GM13977 (cell line): ENCODE data around the gene PAXX.

Experiments used
- DNase-seq: peaks from one replicate; pipeline ENCODE4 v3.0.0; 2012; ENCODE audit warnings: low spot score
- CTCF ChIP-seq: IDR thresholded peaks from 2 replicates; pipeline ENCODE4 v1.5.1; 2012; ENCODE audit warnings: mild to moderate bottlenecking, control low read depth; ENCODE audit not compliant: insufficient read depth; ENCODE audit errors: extremely low read depth, missing control alignments
- in situ Hi-C: fragments of 300-500 bp; cut with MboI; formaldehyde crosslinking; loops from one replicate; pipeline ENCODE4 v1.12.0; 2022; ENCODE audit warnings: low sequenced_read_pairs, low pct_unique_long_range_greater_than_20kb, mixed read lengths, inconsistent platforms; ENCODE audit not compliant: unreplicated experiment

Gene PAXX

DNA sequence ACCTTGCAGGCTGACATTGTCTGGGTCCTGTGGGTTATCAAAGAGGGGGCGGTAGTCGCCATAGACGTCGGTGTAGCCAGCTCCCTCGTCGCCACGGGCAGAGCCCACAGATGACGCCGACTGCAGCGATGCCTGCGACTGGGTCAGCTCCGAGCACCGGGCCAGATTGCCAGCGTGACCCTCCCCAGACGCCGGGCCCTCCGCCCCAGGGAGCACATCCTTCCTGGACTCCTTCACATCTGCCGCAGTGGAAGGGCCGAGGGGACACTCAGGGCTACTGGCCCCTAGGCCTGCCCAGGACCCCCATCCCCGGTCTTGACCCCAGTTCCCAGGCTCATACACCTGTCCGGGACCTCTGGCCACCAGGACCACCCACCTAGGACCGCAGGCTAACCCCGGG is 21.9 kb downstream of the PAXX start:
- no peak for DNase-seq
- no peak for TF ChIP-seq CTCF
- in situ Hi-C loops, result no loop called here

DNA sequence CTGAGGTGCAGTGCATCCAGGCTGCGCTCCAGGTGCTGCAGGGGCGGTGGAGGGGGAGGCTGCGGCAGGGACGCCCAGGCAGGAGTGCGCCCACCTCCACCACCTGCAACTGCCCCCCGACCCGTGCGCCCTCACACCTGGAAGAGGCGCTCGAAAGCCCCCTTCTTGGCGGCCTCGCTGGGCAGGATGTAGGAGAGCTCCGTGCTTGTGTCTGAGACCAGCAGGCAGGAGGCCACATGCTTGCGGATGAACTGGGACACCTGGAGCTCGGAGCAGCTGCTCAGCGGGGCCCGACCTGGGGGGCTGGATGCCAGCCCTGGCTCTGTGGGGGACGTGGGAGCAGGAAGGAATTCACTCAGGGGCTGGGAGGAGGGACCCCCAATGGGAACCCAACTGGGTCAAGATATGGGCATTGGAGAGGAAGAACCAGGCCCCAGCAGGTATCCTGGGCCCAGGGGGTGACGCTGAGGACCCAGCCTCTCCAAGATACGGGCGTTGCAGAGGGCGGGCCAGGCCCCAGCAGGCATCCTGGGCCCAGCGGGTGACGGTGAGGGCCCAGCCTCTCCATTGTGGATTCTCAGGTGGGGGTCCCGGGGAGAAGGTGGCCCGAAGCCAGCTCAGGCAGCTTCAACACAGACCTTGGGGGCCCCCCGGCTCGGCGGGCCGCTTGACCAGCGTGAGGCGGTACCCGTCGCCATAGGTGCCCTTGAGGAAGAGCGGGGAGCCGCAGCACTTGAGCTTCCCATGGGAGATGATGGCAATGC is 22.7 kb downstream of the PAXX start:
- no peak for TF ChIP-seq CTCF
- in situ Hi-C loops, result no loop called here
- DNase-seq, result no peak

DNA sequence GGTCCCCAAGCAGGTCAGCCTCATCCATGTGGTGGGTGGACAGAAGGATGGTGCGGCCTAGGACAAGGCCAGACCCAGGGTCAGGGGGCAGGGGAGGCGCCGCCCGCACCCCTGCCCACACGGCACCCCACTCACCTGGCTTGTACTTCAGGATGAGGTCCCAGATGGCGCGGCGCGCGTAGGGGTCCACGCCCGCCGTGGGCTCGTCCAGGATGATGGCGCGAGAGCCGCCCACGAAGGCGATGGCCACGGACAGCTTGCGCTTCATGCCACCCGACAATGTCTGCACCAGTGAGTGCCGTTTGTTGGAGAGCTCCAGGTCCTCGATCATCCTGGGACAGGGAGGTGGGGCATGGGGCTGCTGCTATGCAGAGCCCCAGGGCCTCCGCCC is 23.3 kb downstream of the PAXX start:
- in situ Hi-C loops, result no loop called here
- no peak for DNase-seq
- no peak for TF ChIP-seq CTCF

DNA sequence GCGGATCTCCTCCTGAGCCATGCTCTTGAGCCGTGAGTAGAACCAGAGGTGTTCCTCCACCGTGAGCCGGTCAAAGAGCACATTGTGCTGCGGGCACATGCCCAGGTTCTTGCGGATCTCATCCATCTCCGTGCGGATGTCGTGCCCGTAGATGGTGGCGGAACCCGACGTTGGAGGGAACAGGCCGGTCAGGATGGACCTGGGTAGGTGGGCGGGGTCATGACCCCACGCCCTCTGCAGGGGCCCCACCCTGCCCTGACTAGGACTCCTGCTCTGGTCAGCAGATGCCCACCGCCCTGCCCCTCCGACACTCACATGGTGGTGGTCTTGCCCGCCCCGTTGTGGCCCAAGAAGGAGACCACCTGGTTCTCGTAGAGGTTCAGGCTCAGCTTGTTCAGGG is 23.8 kb downstream of the PAXX start:
- no peak for DNase-seq
- no peak for TF ChIP-seq CTCF
- in situ Hi-C loops, result no loop called here

DNA sequence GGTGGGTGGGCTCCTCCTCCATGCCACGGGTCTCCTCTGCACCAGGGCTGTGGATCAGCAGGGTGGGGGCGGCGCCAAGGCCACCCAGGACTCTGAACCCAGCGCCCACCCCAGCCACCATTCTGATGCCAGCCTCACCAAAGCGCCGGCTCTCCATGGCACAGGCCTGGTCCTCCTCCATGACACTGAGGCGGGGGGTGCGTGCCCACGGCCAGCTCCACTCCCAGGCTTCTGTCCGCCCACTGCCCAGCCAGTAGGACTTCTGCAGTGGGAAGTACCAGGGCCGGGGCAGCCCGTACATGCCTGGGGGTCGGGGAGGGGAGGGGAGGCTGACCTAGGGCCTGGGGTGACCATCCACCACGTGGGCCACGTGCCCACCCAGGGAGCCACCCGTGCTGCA is 24.2 kb downstream of the PAXX start:
- in situ Hi-C loops, result no loop called here
- no peak for TF ChIP-seq CTCF

DNA sequence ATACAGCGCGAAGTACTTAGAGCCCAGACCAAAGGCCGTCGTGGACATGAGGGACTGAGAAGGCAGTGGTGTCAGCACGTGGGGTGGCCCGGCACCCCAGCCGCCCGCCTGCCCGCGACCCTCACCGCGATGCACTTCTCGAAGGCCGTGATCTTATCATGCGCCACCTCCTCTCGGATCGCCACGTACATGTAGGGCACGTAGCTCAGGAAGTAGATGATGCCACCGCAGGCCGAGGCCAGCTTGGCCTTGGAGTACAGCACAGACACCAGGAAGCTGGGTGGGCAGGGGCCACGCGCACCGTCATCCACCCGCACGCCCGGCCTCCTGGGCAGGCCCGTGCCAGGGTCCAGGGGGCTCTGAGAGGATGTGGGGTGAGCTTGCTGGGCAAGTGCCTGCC is 24.8 kb downstream of the PAXX start:
- no peak for TF ChIP-seq CTCF
- no peak for DNase-seq
- in situ Hi-C loops, result no loop called here

More for the DNA sequence above, 24.2 kb downstream of the PAXX start:
- DNase-seq, result no peak
